Keratinocyte (primary cell): ENCODE data around the gene CFAP77. TPM values are rescaled to one million over a fixed set of nuclear protein-coding genes. Genes with fewer than 3 reads are reported as not detected.

Source experiments
- DNase-seq: peaks from one replicate; pipeline ENCODE4 v3.0.0-alpha.2; 2011; ENCODE audit warnings: low read depth, missing footprints, low spot score
- FAIRE-seq: peaks from 2 replicates; lab custom pipeline; 2011; peaks lifted over from hg19 to GRCh38; lab: Jason Lieb, UNC
- H2AFZ ChIP-seq: 2 replicates; pipeline ENCODE4 v1.6.0; 2012; ENCODE audit warnings: low read length, control low read depth, inconsistent platforms; ENCODE audit not compliant: control insufficient read depth
- H3K27ac ChIP-seq: 2 replicates; pipeline ENCODE4 v1.5.1; 2011; ENCODE audit warnings: low read length; ENCODE audit not compliant: control insufficient read depth, insufficient read depth
- H3K27me3 ChIP-seq: 3 replicates; pipeline ENCODE4 v1.6.0; 2011; ENCODE audit warnings: low read length; ENCODE audit not compliant: control insufficient read depth, insufficient read depth; ENCODE audit errors: extremely low read depth
- H3K36me3 ChIP-seq, 2 experiments: 2 replicates in 1 of 2; 3 replicates in 1 of 2; pipeline ENCODE4 v1.5.1; 2011; ENCODE audit warnings: low read length in 2 of 2, mild to moderate bottlenecking in 1 of 2; ENCODE audit not compliant: control insufficient read depth in 2 of 2, insufficient read depth in 2 of 2; ENCODE audit errors: extremely low read depth in 1 of 2
- H3K4me1 ChIP-seq: 3 replicates; pipeline ENCODE4 v1.5.1; 2011; ENCODE audit warnings: low read length; ENCODE audit not compliant: control insufficient read depth, insufficient read depth; ENCODE audit errors: extremely low read depth
- H3K4me2 ChIP-seq: 3 replicates; pipeline ENCODE4 v1.6.0; 2011; ENCODE audit warnings: low read depth, low read length; ENCODE audit not compliant: control insufficient read depth, insufficient read depth; ENCODE audit errors: extremely low read depth
- H3K4me3 ChIP-seq, 3 experiments: fragments of 200-600 bp in 1 of 3; sonication (generic) in 1 of 3; 2 replicates in 2 of 3; 3 replicates in 1 of 3; pipeline ENCODE4 v1.5.1; 2011 to 2016; ENCODE audit warnings: low read length in 3 of 3, mild to moderate bottlenecking in 3 of 3, control low read depth in 2 of 3, inconsistent platforms in 1 of 3, low read depth in 1 of 3, mixed read lengths in 1 of 3, mixed run types in 1 of 3, moderate library complexity in 1 of 3; ENCODE audit not compliant: control insufficient read depth in 2 of 3, insufficient read depth in 2 of 3; ENCODE audit errors: extremely low read depth in 1 of 3
- H3K79me2 ChIP-seq: 2 replicates; pipeline ENCODE4 v1.6.0; 2012; ENCODE audit warnings: low read length; ENCODE audit not compliant: control insufficient read depth, insufficient read depth
- H3K9ac ChIP-seq: 3 replicates; pipeline ENCODE4 v1.6.0; 2011; ENCODE audit warnings: low read length; ENCODE audit not compliant: control insufficient read depth, insufficient read depth; ENCODE audit errors: extremely low read depth
- H3K9me1 ChIP-seq: 3 replicates; pipeline ENCODE4 v1.6.0; 2011; ENCODE audit warnings: low read length; ENCODE audit not compliant: control insufficient read depth, insufficient read depth; ENCODE audit errors: extremely low read depth
- H3K9me3 ChIP-seq: 2 replicates; pipeline ENCODE4 v1.5.1; 2012; ENCODE audit warnings: low read depth, low read length; ENCODE audit not compliant: control insufficient read depth
- H4K20me1 ChIP-seq: 3 replicates; pipeline ENCODE4 v1.6.0; 2011; ENCODE audit warnings: low read length; ENCODE audit not compliant: control insufficient read depth, insufficient read depth; ENCODE audit errors: extremely low read depth
- EZH2 ChIP-seq: IDR thresholded peaks from one replicate; pipeline ENCODE4 v1.6.1; 2012; ENCODE audit warnings: inconsistent platforms, mild to moderate bottlenecking, low read length, moderate library complexity
- dilution Hi-C: fragments of 300-500 bp; cut with MboI; formaldehyde crosslinking; loops from one replicate; pipeline ENCODE4 v1.7.0; 2020; ENCODE audit warnings: low sequenced_read_pairs; ENCODE audit not compliant: extremely low pct_ligation_motif_present
- polyA plus RNA-seq, 5 experiments: library from polyadenylated mRNA; depleted of rRNA in 3 of 5; stranded (reverse) in 3 of 5; stranded (forward) in 1 of 5; unstranded in 1 of 5; fragments of >200 nt; gene quantifications; 1 replicate in 1 of 5; 2 replicates in 3 of 5; 3 replicates in 1 of 5; pipeline versions ENCODE4 v1.2.1 to v1.2.3, GENCODE V29; 2011 to 2012; ENCODE audit warnings: missing spikeins in 2 of 5, low read depth in 1 of 5, low replicate concordance in 1 of 5
- TF ChIP-seq, protein P1 (sequence below), 3 experiments: IDR thresholded peaks in 1 of 3; conservative IDR thresholded peaks in 1 of 3; optimal IDR thresholded peaks in 1 of 3; 2 replicates in 2 of 3; 3 replicates in 1 of 3; pipeline versions ENCODE3 to v1.5.1; 2011; ENCODE audit warnings: low read length in 3 of 3, mild to moderate bottlenecking in 3 of 3, moderate library complexity in 2 of 3, control low read depth in 1 of 3, inconsistent platforms in 1 of 3; ENCODE audit not compliant: insufficient read depth in 2 of 3; ENCODE audit errors: extremely low read depth in 1 of 3

CFAP77 gene
- polyA plus RNA-seq, 1 donor (not counting 4 experiments of a cell fraction or from before 2014, with no cell fraction given): not detected

GRCh38 chr9:132497731-132498130 lies 87.7 kb downstream of the CFAP77 start:
- H4K20me1 ChIP-seq: no peaks in the 10 kb centered on the region
- H3K36me3 ChIP-seq: no peaks in the 10 kb centered on the region
- no peak for DNase-seq
- TF ChIP-seq, protein P1, sequence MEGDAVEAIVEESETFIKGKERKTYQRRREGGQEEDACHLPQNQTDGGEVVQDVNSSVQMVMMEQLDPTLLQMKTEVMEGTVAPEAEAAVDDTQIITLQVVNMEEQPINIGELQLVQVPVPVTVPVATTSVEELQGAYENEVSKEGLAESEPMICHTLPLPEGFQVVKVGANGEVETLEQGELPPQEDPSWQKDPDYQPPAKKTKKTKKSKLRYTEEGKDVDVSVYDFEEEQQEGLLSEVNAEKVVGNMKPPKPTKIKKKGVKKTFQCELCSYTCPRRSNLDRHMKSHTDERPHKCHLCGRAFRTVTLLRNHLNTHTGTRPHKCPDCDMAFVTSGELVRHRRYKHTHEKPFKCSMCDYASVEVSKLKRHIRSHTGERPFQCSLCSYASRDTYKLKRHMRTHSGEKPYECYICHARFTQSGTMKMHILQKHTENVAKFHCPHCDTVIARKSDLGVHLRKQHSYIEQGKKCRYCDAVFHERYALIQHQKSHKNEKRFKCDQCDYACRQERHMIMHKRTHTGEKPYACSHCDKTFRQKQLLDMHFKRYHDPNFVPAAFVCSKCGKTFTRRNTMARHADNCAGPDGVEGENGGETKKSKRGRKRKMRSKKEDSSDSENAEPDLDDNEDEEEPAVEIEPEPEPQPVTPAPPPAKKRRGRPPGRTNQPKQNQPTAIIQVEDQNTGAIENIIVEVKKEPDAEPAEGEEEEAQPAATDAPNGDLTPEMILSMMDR (optimal IDR thresholded peaks at IDR 0.05 in 1 of 3, IDR thresholded peaks at IDR 0.05 in 1 of 3, conservative IDR thresholded peaks at IDR 0.05 in 1 of 3; ENCODE audit: extremely low read depth in 1 of 3, insufficient read depth in 2 of 3, low read length in 3 of 3): no peak
- TF ChIP-seq EZH2: no peak
- no peak for FAIRE-seq
- no peaks in the 10 kb centered on the region for H3K79me2 ChIP-seq
- dilution Hi-C loops: no loop called here
- H3K27ac ChIP-seq: no peak overlapping the region
- no peak overlapping the region for H3K9ac ChIP-seq
- no peaks in the 10 kb centered on the region for H3K9me1 ChIP-seq
- H3K4me2 ChIP-seq: no peak overlapping the region
- peaks cover 19% of the 10 kb centered on the region for H3K27me3 ChIP-seq
- H3K4me3 ChIP-seq: no peak overlapping the region
- H3K9me3 ChIP-seq: no peaks in the 10 kb centered on the region
- no peak overlapping the region for H2AFZ ChIP-seq
- no peaks in the 10 kb centered on the region for H3K4me1 ChIP-seq

DNA sequence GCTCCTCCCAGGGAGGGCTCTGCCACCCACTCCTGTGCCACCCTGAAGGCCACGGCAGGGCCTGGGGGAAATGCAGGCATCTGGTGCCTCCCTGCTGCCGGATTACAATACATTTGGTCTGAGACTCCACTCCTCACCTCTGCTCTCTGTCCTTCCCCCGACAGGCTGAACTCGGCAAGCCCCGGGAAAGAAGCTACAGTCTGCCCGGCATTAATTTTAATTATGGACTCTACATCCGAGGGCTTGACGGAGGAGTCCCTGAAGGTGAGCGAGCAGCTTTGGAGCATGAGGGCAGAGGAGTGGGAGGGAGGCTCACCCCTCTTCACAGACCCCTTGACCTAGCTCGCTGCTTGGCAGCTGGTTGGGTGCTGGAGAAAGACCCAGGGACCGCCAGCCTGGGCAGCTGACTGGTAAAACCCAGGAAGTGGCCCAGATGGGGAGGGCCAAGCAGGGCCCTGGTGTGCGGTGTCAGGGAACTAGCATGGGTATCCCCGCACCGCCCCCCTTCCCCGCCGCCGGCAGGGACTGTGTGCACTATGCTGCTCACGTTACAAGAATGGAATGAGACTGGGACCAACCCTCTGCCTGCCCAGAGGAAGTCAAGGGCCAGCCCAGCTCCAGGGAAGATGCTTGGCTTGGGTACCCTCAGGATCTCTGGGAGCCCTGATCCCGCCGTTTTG lies 88.7 kb downstream of the CFAP77 start:
- no peaks in the 10 kb centered on the region for H3K79me2 ChIP-seq
- H3K36me3 ChIP-seq: no peaks in the 10 kb centered on the region
- H3K4me2 ChIP-seq: no peak overlapping the region
- no peaks in the 10 kb centered on the region for H3K4me1 ChIP-seq
- H3K9me1 ChIP-seq: no peaks in the 10 kb centered on the region
- H3K9me3 ChIP-seq: no peaks in the 10 kb centered on the region
- no peak overlapping the region for H3K9ac ChIP-seq
- peaks cover 15% of the 10 kb centered on the region for H3K27me3 ChIP-seq
- no peaks in the 10 kb centered on the region for H4K20me1 ChIP-seq
- no peak overlapping the region for H3K4me3 ChIP-seq
- dilution Hi-C loops: no loop called here
- no peak for FAIRE-seq
- no peak overlapping the region for H2AFZ ChIP-seq
- TF ChIP-seq EZH2: no peak
- TF ChIP-seq, protein P1 (optimal IDR thresholded peaks at IDR 0.05 in 1 of 3, IDR thresholded peaks at IDR 0.05 in 1 of 3, conservative IDR thresholded peaks at IDR 0.05 in 1 of 3; ENCODE audit: extremely low read depth in 1 of 3, insufficient read depth in 2 of 3, low read length in 3 of 3): no peak
- no peak for DNase-seq
- H3K27ac ChIP-seq: no peak overlapping the region
